DMS79 (cell line): Measurements from ENCODE around the gene WNT8B.

Experiments used
- DNase-seq: peaks from one replicate; lab custom pipeline; 2025; lab: John Stamatoyannopoulos, UW

Gene WNT8B

GRCh38 chr10:100519311-100520051, 56.7 kb downstream of the WNT8B start, which contains the start of gene SEC31B:
Gene SEC31B, minus strand, starts transcription at chr10:100519861. Its CDS starts 2,909 bp downstream, at chr10:100516952.
- DNase-seq, result no peak

- DNase-seq, result no peak
Observed at GRCh38 chr10:100520811-100521210, 58.0 kb downstream of the WNT8B start.

- no peak for DNase-seq
Observed at GRCh38 chr10:100522107-100522801, 59.4 kb downstream of the WNT8B start.

- no peak for DNase-seq
Observed at GRCh38 chr10:100522945-100523344, 60.1 kb downstream of the WNT8B start.

GRCh38 chr10:100524206-100524605, 61.4 kb downstream of the WNT8B start:
- peak; percentile 19 for DNase-seq

- no peak for DNase-seq
Observed at GRCh38 chr10:100524638-100525037, 61.8 kb downstream of the WNT8B start.

- no peak for DNase-seq
Observed at GRCh38 chr10:100528123-100528886, 65.5 kb downstream of the WNT8B start.

- no peak for DNase-seq
Observed at GRCh38 chr10:100528921-100529474, 66.2 kb downstream of the WNT8B start.

GRCh38 chr10:100529475-100530298, 66.9 kb downstream of the WNT8B start, which contains the start of gene NDUFB8:
Gene NDUFB8, minus strand, starts transcription at chr10:100529871. Its CDS starts 20 bp downstream, at chr10:100529851.
- DNase-seq, result peak; percentile 42

GRCh38 chr10:100531761-100532160, 69.0 kb downstream of the WNT8B start:
- DNase-seq, result no peak
